GM12892 (cell line): Measurements from ENCODE around the gene C1orf53.

Experiments
- POLR2A ChIP-seq: IDR thresholded peaks from 2 replicates; pipeline ENCODE4 v1.6.1; 2011; ENCODE audit warnings: low read depth, low read length, control low read depth
- POLR2AphosphoS5 ChIP-seq: IDR thresholded peaks from 2 replicates; pipeline ENCODE4 v1.6.1; 2011; ENCODE audit warnings: low read depth, low read length, control low read depth
- TAF1 ChIP-seq: IDR thresholded peaks from 2 replicates; pipeline ENCODE4 v1.6.1; 2011; ENCODE audit warnings: low read depth, mild to moderate bottlenecking, control low read depth, low read length, borderline replicate concordance

- TF ChIP-seq TAF1 (no peak), POLR2A (no peak), POLR2AphosphoS5 (no peak)
Observed at GRCh38 chr1:197912739-197913494, 10.5 kb downstream of the C1orf53 start.
